LoVo (cell line): ENCODE data around the gene MRPS25.

ENCODE experiments used
- DNase-seq: peaks from one replicate; pipeline ENCODE4 v3.0.0-alpha.2; 2016; ENCODE audit warnings: low spot score

Gene MRPS25

DNA sequence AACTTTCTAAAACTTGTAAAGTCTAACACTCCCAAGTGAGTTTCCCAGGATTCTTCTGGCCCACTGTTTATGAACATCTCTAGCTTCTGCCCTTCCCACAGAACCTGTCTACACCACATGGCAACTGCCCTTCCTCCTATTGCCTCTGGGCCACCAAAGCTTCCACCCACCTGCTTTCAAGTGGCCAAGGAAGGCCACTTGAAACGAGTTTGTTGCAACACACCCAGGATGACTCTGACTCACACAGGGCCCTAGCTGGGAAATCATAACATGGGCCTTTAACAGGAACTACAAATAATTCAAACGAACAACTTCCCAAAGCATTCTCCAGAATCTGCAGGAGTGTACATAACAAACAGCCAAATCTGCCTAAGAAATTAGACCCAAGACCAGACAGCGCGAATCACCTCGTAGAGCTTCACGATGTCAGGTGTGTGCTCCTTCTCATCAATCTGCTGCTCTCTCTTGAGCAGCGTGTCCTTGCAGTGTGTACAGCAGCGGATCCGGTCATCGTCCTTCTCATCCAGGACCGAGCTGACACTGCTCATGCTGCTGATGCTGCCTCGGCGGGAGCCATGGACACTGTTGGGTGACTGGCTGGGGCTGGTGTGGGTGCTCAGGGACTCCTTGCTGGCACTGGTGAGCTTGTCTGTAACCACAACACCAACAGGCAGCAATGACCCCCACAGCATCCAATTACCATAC, 17.0 kb upstream of the MRPS25 start:
- no peak for DNase-seq

DNA sequence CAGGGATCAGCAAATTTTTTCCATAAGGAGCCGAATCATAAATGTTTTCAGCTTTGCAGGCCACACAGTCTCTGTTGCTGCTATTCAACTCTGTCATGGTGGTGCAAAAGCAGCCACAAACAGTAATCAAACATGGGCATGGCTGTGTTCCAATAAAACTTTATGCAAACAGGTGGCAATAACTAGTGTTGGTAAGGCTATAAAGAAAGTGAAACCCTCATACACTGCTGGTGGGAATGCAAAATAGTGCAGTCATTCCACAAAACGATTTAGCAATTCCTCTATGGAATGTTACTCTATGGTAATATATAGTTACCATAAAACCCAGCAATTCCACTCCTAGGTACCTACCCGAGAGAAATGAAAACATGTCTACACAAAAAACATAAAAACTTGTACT, 14.0 kb upstream of the MRPS25 start:
- DNase-seq: no peak

DNA sequence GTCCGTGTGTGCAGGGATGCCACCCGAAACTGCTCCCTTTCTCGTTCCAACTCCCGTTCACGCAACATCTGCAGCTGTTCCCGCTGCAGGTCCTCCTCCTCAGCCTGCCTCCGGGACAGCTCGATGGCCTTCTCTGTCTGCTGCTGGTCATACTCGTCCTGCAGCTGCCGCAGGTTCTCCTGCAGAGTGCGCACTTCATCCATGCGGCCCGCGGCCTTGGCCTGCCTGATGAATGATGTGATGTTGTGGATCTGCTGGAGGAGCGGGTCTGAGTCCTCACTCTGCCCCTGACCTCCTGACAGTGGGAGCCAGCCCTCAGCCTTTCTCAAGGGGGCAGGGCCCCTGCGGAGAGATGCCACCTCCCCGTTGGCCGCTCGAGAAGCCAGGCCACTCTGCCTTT, 9.4 kb upstream of the MRPS25 start:
- DNase-seq: no peak

DNA sequence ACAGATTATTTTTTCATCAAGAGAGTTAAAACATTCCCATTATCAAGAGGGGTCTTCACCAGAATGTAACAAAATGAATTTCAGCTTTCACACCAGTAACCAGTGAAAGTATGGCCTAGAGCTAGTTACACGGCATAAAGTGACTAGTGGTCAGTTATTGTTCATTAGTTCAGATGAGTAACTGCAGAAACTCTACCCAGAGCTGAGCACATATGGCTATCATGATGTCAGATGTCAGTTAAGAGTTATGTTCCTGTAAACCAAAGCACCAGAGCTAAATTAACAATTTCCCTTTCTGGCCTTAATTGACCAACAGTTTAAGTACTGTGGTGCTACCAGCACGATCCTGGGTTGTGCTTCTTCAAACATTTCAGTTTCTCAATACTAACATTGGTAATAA, 6.6 kb upstream of the MRPS25 start:
- no peak for DNase-seq

DNA sequence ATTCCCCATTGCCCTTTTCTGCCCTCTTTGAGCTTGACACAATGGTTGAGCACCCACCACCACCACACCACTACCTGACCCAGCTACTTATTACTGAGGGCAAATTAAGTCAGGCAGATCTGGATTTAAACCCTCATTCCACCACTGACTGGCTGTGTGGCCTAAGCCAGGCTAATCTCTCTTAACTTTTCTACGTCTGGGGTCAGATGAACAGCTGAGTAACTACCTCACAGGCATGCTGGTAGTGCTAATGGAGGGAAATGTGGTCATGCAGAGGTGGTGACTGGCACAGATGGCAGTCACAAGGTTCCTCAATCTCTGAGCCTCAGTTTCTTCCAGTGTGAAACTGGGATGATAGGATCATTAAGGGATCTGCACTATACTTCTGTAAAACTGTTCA, 4.3 kb upstream of the MRPS25 start:
- DNase-seq: no peak

DNA sequence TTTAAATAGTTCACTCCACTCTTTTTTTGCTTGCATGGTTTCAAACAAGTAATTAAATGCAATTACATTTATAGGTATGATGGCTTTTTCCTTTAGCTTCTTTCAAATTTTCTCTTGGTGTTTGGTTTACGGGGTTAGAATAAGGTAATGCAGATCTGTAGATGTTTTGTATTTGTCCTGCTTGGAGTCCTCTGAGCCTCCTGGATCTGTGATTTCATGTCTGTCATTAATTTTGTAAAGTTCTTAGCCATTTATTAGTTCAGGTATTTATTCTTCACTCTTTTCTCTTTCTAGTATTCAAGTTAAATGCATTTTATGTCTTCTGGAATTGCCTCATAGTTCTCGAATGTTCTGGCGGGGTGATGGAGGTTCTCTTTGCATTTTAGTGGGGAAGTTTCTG, 1.4 kb upstream of the MRPS25 start:
- no peak for DNase-seq

DNA sequence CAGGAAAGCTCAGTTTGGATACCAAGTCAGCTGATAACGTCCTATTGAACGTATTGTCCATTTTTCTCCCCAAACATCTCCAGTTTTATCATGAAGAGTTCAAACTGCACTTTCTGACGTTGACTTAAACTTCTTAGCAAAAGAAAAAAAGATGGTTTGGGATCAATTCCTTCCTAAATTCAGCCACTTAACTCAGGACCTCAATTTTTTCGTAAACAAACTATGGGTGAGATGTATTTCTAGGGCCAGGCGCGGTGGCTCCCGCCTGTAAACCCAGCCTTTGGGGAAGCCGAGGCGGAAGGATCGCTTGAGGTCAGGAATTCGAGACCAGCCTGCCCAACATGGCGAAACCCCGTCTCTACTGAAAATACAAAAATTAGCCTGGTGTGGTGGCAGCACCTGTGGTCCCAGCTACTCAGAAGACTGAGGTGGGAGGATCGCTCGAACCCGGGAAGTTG, 464 bp upstream of the MRPS25 start:
- no peak for DNase-seq

DNA sequence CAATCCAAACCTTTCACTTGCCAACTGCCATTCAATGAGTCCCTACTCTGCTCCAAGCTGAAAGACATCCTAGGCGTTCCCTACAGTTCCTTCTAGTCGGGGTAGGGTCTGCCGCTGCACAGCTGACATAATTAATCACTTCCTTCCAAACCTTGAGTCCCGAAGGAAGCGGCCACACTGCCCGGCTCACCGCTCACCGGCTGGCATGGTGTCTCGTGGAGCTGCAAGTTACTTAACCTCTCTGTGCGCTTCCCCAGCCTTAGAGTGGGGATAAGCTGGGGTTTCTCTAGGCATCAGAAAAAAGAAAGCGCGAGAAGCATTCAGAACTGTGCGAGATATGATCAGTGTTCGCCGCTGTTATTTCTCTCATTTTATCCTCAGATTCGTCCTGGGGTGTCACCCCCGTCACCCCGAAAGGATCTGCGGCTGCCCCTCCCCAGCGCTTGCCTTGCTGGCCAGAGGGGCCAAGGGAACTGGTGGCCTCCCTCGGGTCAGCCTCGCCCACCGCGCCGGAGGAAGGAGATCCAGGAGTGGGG, 748 bp downstream of the MRPS25 start:
- DNase-seq: no peak

DNA sequence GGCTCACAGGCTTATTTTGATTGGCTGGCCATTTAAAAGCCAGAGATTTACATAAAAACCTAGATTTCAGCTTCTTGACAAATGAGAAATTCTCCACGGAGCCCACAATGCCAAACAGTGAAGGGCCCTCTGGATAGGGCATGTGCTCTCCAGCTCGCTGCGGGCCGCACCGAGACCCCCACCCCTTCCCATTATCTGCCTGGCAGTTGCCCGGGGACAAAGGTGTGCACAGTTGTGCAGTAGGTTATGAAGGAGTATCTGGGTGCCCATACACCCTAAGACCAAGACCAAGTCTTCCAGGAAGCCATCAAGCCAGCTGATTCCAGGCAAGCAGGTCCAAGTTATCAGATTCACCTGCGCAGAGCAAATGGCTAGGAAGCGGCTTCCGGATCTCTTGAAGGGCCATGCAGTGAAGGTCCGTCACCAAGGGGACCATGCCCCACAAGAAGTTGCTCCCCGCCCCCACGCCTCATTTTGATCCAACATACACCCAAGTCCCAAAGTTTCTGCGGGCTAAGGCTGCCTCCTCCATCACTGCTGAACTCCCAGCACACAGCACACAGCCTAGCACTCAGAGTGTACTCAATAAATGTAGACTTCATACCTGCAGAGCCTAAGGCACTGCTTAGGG, 1.3 kb downstream of the MRPS25 start:
- no peak for DNase-seq

DNA sequence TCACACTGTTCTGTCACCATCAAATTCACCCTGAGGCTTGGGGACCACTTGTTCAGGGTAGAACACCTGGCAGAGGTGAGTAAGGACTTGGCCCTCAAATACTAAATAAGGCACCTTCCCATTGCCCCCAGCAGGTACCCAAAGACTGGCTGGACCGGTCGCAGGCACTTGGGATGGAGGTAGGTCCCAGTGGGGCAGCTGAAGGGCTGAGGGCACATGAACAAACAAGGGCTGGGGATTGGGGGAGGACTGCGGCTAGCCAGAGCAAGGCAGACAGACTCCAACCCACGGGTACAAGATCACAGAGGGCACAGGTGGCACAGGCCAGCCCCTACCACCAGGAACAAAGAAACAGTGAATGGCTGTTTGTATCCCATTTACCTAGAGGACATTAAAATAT, 1.9 kb downstream of the MRPS25 start:
- no peak for DNase-seq

DNA sequence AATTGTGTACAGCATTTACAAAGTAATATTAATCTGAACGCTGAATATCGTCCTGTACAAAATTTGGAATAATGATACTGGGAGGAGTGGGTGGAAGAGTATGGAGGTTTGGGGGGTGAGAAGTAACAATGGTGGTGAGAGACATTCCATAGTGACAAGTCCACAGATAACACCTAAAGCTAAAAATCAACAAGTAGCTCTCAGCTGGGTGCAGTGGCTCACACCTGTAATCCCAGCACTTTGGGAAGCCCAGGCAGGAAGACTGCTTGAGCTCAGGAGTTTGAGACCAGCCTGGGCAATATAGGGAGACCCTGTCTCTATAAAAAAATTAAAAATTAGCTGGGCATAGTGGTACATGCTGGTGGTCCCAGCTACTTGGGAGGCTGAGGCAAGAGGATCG, 5.1 kb downstream of the MRPS25 start:
- no peak for DNase-seq

DNA sequence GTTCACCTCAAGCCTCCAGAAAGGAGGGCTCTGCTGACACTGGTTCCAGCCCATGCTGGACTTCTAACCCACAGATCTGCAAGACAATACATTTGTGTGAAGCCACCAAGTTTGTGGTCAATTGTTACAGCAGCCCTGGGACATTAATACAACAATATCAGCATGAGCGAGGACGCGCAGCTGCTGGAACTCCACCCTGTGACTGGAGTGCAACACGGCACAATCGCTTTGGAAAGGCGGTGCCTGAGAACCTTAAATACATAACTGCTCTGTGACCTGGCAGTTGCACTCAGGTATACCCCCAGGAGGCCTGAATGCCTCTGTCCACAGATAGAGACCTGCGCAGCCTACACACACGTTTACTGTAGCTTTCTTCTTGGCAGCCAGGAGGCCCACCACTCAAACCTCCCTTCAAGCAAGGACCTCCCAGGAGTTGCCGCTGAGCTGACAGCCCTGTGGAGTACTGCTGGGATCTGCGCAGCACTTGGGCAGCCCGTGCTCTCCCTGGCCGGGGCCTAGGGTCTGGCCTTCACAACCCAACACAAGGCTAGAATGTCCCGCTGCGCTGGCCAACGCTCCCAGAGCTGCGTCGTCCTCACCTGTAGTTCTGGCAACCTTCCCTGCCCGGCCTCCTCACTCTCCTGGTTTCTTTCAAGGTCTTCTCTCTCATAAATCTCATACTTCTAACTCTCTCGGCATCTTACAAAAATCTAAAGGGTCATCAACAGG, 8.3 kb downstream of the MRPS25 start:
- no peak for DNase-seq

DNA sequence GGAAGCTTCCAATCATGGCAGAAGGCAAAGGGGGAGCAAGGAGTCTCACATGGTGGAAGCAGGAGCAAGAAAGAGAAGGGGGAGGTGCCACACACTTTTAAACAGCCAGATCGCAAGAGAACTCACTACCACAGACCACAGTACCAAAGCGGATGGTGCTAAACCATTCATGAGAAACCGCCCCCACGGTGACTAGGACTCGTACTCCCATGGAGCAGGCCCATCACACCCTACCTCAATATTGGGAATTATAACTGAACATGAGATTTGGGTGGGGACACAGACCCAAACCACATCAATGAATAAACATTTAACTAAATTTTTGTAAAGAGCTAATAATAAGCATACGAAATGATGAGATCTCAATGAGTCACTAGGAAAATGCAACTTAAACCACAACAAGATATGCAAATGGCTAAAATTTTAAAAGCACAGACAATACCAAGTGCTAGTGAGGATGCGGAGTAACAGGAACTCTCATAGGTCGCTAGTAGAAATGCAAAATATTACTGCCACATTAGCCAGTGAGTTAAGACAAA, 10.0 kb downstream of the MRPS25 start:
- no peak for DNase-seq

DNA sequence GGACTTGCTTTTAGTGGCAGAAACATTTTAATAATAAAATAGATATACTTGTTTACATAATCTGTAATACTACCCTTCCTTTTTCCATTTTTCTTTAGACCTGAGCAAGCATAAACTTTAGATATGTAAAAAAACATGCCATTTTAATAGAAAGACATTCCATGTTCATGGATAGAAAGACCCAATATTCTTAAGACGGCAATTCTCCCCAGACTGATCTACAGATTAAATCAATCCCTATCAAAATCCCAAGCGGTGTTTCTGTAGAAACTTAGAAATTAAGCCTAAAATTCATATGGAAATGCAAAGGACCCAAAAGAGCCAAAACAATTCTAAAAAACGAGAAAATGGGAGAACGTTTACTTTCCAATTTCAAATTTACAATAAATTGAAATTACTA, 11.6 kb downstream of the MRPS25 start:
- no peak for DNase-seq

DNA sequence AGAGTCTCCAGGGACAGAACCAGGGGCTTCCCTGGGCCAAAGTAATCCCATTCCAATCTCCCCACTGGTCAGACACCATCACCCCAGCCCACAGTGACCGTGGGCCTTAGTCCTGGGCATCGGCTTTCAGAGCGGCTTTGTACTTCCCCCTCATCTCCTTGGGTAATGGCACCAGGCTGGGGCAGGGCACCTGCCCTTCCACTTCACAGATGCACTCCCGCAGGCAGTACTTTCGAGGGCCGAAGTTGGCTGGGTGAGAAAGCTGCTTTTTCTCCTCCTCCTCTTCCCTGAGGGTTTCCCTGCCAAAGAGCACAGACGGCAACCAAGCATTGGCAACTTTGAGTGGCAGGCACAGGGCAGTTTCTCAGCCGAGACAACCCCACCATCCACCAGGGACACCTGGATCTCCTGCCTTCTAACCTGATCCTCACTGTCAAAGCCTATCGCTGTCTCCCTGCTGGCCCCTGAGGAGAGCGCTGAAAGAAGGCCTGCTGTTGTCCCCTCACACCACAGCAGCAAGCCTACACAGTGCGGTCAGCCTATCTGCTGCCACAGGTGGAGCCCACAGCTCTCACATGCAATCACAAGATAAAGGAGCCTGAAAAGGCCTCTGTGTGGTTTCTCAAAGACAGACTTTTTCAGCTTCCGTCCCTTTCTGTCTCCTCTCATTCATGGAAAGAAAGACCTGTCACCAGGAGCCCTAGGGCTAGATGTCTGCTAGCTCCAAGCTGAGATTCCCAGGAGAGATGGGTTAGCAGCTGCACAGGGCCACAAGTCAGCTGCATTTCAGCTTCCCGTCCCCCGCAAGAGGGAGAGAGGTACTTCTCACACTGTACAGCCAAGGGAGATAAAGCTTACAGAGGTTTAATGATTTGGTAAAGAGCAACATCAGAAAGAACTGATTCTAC, 12.5 kb downstream of the MRPS25 start:
- DNase-seq: no peak

DNA sequence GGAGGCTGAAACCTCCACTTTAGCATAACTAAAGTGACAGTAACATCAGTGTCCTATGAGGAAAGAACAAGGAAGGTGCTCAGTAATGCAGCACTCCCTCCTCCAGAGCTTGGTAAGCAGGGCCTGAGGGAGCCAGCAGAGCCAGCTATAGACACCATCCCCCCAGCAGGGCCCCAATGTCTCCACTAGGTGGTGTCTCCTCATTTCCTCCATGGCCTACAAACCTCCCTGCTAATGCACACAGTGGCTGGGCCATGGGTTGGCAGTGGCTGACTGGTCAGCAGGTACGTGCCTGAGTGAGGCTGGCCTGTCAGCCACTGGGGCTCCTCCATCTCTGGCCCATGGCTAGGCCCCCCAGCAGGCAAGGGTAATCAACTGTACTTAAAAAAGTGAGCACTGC, 13.6 kb downstream of the MRPS25 start:
- DNase-seq: no peak

DNA sequence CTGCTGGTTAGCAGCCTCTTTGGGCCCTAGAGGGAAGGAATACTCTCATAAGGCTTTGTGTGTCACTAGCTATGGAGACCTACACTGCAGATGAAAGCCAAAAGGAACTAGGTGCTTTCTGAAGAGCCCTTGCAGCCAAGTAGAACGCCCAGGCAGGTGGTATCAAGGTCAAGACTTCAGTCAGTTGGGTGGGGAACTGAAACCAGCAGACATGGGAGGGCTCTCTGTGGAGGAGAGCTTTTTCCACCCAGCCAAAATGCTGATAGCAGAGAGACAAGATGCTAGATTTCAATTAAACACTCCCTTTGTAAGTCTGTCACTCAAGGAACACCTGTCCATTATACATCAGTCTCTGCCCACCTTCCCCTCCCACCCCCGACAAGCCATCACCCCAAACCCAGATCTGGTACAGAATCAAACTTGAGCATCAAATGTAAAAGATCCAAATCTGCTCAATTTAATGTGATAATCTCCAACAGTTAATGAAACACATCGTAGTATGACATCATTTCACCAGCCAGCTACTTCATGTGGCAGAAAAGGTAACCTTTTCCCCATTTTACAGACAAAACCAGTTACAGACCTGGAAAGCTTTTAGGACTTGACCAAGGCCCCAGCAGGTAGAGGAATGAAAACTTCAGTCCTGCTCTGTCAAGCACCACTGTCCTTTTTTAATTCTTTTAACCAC, 14.6 kb downstream of the MRPS25 start:
- no peak for DNase-seq

DNA sequence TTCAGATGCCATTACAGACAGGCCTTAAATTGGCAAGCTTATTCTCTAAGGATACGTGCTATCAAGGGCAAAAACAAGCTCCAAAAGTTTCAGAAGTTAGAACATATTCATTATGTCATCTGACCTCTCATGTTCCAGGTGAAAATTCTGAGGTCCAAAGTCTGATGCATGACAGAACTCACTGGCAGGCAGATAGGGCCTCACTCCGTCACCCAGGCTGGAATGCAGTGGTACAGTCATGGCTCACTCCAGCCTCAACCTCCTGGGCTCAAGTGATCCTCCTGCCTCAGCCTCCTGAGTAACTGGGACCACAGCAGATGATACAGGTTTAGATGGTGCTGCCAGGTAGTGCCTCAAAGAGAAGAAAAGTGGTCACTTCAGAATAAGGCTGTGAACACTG, 15.5 kb downstream of the MRPS25 start:
- DNase-seq: no peak

DNA sequence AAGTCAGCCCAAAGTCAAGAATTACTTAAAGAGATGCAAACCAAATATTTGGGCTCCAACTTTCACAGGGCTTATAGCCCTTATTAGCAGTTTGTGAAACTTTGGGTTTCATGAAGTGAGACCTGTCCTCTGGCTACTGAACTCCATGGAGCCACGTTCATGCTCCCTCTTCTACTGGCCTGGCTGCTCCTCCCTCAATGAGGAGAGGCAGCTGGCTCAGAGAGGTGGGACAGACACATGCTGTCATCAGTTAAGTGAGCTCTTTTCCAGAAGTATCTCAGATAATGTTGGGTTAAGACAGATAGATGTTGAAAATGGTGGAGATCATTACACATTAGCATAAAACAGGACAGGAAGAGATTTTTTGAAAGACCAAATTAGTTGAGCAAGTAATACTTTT, 19.4 kb downstream of the MRPS25 start:
- DNase-seq: no peak

DNA sequence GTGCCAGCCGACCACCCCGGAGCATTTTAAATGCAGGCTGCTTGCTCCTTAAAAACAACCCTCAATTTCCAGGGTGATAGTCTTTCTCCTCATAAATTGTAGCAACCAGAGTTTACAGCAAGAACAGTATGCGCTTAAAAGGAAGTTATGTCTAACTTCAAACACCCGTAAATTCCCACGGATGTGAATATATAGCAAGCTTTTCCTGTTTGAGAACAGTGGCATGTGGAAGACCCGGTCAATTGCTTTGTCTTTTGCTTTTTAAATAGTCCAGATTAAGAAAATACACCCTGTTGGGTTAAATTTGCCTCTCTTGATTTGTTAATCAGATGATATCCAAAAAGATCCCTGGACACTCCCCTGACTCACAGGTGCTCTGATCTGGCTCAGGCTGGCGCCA, 20.8 kb downstream of the MRPS25 start:
- DNase-seq: no peak
